H1 (cell line): ENCODE measurements around the gene GABRG3. TPM values are rescaled to one million over a fixed set of nuclear protein-coding genes. Genes with fewer than 3 reads are reported as not detected.

Experiments
- CTCF ChIA-PET: fragments of 300-600 bp; sonication (Branson Sonifier 250); formaldehyde crosslinking; loops from one replicate; lab custom pipeline; 2021; ENCODE audit not compliant: partially characterized antibody; lab: Charles Lee
- POLR2A ChIA-PET: fragments of 300-600 bp; sonication (Branson Sonifier 250); formaldehyde crosslinking; loops from one replicate; lab custom pipeline; 2021; ENCODE audit warnings: inconsistent platforms; ENCODE audit not compliant: partially characterized antibody; lab: Charles Lee
- DNase-seq, 2 experiments: peaks; one replicate each; pipeline versions ENCODE4 v3.0.0 to v3.0.0-alpha.2; 2010 to 2022; ENCODE audit warnings: low spot score in 2 of 2, low read depth in 1 of 2, mixed read lengths in 1 of 2
- FAIRE-seq: peaks from 2 replicates; lab custom pipeline; 2011; peaks lifted over from hg19 to GRCh38; lab: Jason Lieb, UNC
- H2AFZ ChIP-seq: 2 replicates; pipeline ENCODE4 v1.8.1; 2012; ENCODE audit warnings: low read length, inconsistent platforms
- H2AK5ac ChIP-seq: 2 replicates; pipeline ENCODE4 v1.6.1; 2013; ENCODE audit warnings: low read depth, low read length
- H2BK120ac ChIP-seq: replicated peaks from 2 replicates; pipeline ENCODE3; 2013; ENCODE audit warnings: low read depth, low read length, inconsistent platforms
- H2BK12ac ChIP-seq: 2 replicates; pipeline ENCODE4 v1.6.1; 2013; ENCODE audit warnings: low read depth, low read length
- H2BK15ac ChIP-seq: 2 replicates; pipeline ENCODE4 v1.6.1; 2013; ENCODE audit warnings: low read length
- H2BK20ac ChIP-seq: 2 replicates; pipeline ENCODE4 v1.6.1; 2013; ENCODE audit warnings: low read length
- H2BK5ac ChIP-seq: 2 replicates; pipeline ENCODE4 v1.6.1; 2013; ENCODE audit warnings: low read depth, low read length
- H3K14ac ChIP-seq: 2 replicates; pipeline ENCODE4 v1.6.1; 2013; ENCODE audit warnings: inconsistent platforms; ENCODE audit not compliant: insufficient read length
- H3K18ac ChIP-seq: 2 replicates; pipeline ENCODE4 v1.6.1; 2013; ENCODE audit warnings: low read length; ENCODE audit errors: extremely low read depth
- H3K23ac ChIP-seq: 2 replicates; pipeline ENCODE4 v1.6.1; 2013; ENCODE audit warnings: inconsistent platforms; ENCODE audit not compliant: insufficient read length
- H3K23me2 ChIP-seq: 2 replicates; pipeline ENCODE4 v1.6.1; 2013; ENCODE audit warnings: low read depth, low read length
- H3K27ac ChIP-seq: 2 replicates; pipeline ENCODE4 v1.6.1; 2011; ENCODE audit warnings: low read depth, low read length, inconsistent platforms
- H3K27me3 ChIP-seq, 4 experiments: replicated peaks in 1 of 4; 1 replicate in 1 of 4; 2 replicates in 3 of 4; pipeline versions ENCODE4 v1.6.1 to v1.8.1; 2011 to 2013; ENCODE audit warnings: low read length in 3 of 4, mild to moderate bottlenecking in 3 of 4, inconsistent platforms in 2 of 4, mixed read lengths in 2 of 4, moderate library complexity in 1 of 4; ENCODE audit not compliant: control insufficient read depth in 3 of 4, insufficient read depth in 3 of 4; ENCODE audit errors: extremely low read depth in 1 of 4
- H3K36me3 ChIP-seq, 4 experiments: 2 replicates each; pipeline versions ENCODE4 v1.6.1 to v1.8.1; 2011 to 2013; ENCODE audit warnings: mild to moderate bottlenecking in 4 of 4, low read length in 3 of 4, moderate library complexity in 2 of 4, control low read depth in 1 of 4, inconsistent platforms in 1 of 4; ENCODE audit not compliant: insufficient read depth in 4 of 4, control insufficient read depth in 2 of 4
- H3K4ac ChIP-seq: replicated peaks from 2 replicates; pipeline ENCODE3; 2013; ENCODE audit warnings: low read length, low read depth, mixed read lengths, inconsistent platforms; ENCODE audit not compliant: insufficient read length
- H3K4me1 ChIP-seq, 4 experiments: replicated peaks in 1 of 4; 1 replicate in 1 of 4; 2 replicates in 3 of 4; pipeline versions ENCODE4 v1.6.1 to v1.8.1; 2011 to 2013; ENCODE audit warnings: low read length in 3 of 4, inconsistent platforms in 2 of 4, mixed read lengths in 1 of 4; ENCODE audit not compliant: insufficient read depth in 4 of 4, control insufficient read depth in 3 of 4
- H3K4me2 ChIP-seq, 2 experiments: 2 replicates each; pipeline versions ENCODE4 v1.6.1 to v1.8.1; 2011 to 2013; ENCODE audit warnings: low read depth in 2 of 2, low read length in 2 of 2, control low read depth in 1 of 2, inconsistent platforms in 1 of 2, mild to moderate bottlenecking in 1 of 2; ENCODE audit not compliant: insufficient read depth in 1 of 2
- H3K4me3 ChIP-seq, 4 experiments: fragments of 200-600, 300-600 bp in 1 of 4; sonication (generic), shearing (Covaris generic), sonication (Bioruptor Twin) in 1 of 4; 2 replicates each; pipeline versions ENCODE4 v1.5.1 to v1.8.1; 2011 to 2016; ENCODE audit warnings: low read length in 4 of 4, low read depth in 3 of 4, control low read depth in 2 of 4, inconsistent platforms in 2 of 4, mild to moderate bottlenecking in 2 of 4, mixed read lengths in 1 of 4, moderate library complexity in 1 of 4; ENCODE audit not compliant: insufficient read depth in 2 of 4; ENCODE audit errors: extremely low read depth in 1 of 4
- H3K56ac ChIP-seq: replicated peaks from 2 replicates; pipeline ENCODE3; 2013; ENCODE audit warnings: low read depth, mild to moderate bottlenecking, mixed read lengths, low read length, inconsistent platforms; ENCODE audit not compliant: insufficient read length
- H3K79me1 ChIP-seq: 2 replicates; pipeline ENCODE4 v1.6.1; 2013; ENCODE audit warnings: low read depth, low read length, control low read depth
- H3K79me2 ChIP-seq, 2 experiments: 2 replicates each; pipeline versions ENCODE4 v1.6.1 to v1.8.1; 2012 to 2013; ENCODE audit warnings: low read length in 2 of 2, mild to moderate bottlenecking in 2 of 2, inconsistent platforms in 1 of 2; ENCODE audit not compliant: insufficient read depth in 2 of 2, control insufficient read depth in 1 of 2
- H3K9ac ChIP-seq, 4 experiments: replicated peaks in 1 of 4; 1 replicate in 1 of 4; 2 replicates in 3 of 4; pipeline versions ENCODE4 v1.6.1 to v1.8.1; 2011 to 2013; ENCODE audit warnings: low read depth in 3 of 4, low read length in 3 of 4, control low read depth in 2 of 4, mild to moderate bottlenecking in 2 of 4, moderate library complexity in 2 of 4, inconsistent platforms in 1 of 4; ENCODE audit errors: extremely low read depth in 1 of 4
- H3K9me3 ChIP-seq, 2 experiments: 2 replicates each; pipeline versions ENCODE4 v1.6.1 to v1.8.1; 2012 to 2013; ENCODE audit warnings: mild to moderate bottlenecking in 2 of 2, moderate library complexity in 2 of 2, control low read depth in 1 of 2, inconsistent platforms in 1 of 2, low read depth in 1 of 2, low read length in 1 of 2, mixed read lengths in 1 of 2; ENCODE audit not compliant: insufficient read depth in 2 of 2
- H4K20me1 ChIP-seq, 2 experiments: replicated peaks in 1 of 2; 2 replicates each; pipeline versions ENCODE3 to v1.8.1; 2011 to 2013; ENCODE audit warnings: inconsistent platforms in 2 of 2, low read length in 2 of 2, mild to moderate bottlenecking in 1 of 2; ENCODE audit not compliant: insufficient read depth in 2 of 2, control insufficient read depth in 1 of 2
- H4K5ac ChIP-seq: 2 replicates; pipeline ENCODE4 v1.6.1; 2013; ENCODE audit warnings: low read length, low read depth, mixed read lengths, inconsistent platforms; ENCODE audit not compliant: insufficient read length
- H4K8ac ChIP-seq: 2 replicates; pipeline ENCODE4 v1.8.0; 2013; ENCODE audit warnings: mild to moderate bottlenecking, moderate library complexity, low read length, inconsistent platforms; ENCODE audit not compliant: insufficient read depth; ENCODE audit errors: extremely low read depth
- H4K91ac ChIP-seq: replicated peaks from 2 replicates; pipeline ENCODE3; 2013; ENCODE audit warnings: low read length, mixed read lengths, inconsistent platforms; ENCODE audit not compliant: insufficient read length
- TAF7 ChIP-seq: optimal IDR thresholded peaks from 2 replicates; pipeline ENCODE3; 2011; ENCODE audit warnings: low read depth, mild to moderate bottlenecking, inconsistent platforms, low read length, moderate library complexity, borderline replicate concordance
- WGBS, 2 experiments: shearing (Covaris generic) in 1 of 2; methylation state at CpG; one replicate each; pipeline versions ENCODE4 v1.1.6 to v1.1.7; 2013 to 2015; ENCODE audit warnings: low lambda C conversion rate in 2 of 2, mixed read lengths in 2 of 2, inconsistent platforms in 1 of 2, low coverage in 1 of 2, missing lambda C conversion rate in 1 of 2; ENCODE audit not compliant: insufficient replicate concordance in 2 of 2, insufficient coverage in 1 of 2, insufficient read length in 1 of 2; ENCODE audit errors: extremely low coverage in 1 of 2, missing lambda C conversion rate in 1 of 2; 5-methylcytosine and 5-hydroxymethylcytosine counted together
- polyA plus RNA-seq, 7 experiments: library from polyadenylated mRNA; depleted of rRNA in 3 of 7; stranded (reverse) in 5 of 7; unstranded in 2 of 7; fragments of >200 nt in 5 of 7; fragments of 200-250 nt in 2 of 7; gene quantifications; 1 replicate in 5 of 7; 2 replicates in 1 of 7; 4 replicates in 1 of 7; pipeline versions ENCODE4 v1.2.1 to v1.2.3, GENCODE V29; 2011 to 2013; ENCODE audit warnings: missing spikeins in 2 of 7, mixed read lengths in 2 of 7
- total RNA-seq: library from RNA; stranded (reverse); fragmentation: NEBNext Ultra II Directional; extraction: Animal tissue kit (Norgen Biotek cat#: 25700); gene quantifications from 2 replicates; pipeline ENCODE4 v1.2.1, GENCODE V29; 2021

The GABRG3 gene
- total and polyA plus RNA-seq, 2 of the 8 experiments (the other 6 are each of a cell fraction or from before 2014, with no cell fraction given) = 0.17 to 0.80 TPM

DNA sequence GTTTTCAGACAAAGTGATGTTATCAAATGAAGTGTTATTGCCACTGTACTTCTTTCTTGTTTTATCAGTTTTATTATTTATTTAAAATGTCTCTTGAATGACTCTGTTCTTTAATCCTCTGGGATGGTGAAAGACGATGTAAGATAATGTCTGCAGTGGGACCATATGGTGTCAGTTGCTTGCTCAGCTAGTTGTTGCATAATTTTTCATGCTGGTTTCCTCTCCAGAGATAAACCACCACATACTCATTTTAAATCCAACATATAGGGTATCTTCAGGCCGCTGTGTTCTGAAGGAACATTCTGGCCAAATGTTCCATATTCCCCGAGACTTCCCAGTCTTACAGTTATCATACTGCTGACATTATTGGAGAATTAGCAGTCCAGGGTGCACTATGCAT is 75.9 kb downstream of the GABRG3 start:
- Histone ChIP-seq H4K8ac (no peak overlapping the region), H3K27me3 (no peaks in the 10 kb centered on the region), H3K4me3 (no peak overlapping the region), H3K23ac (no peak overlapping the region), H3K4me2 (no peak overlapping the region), H4K91ac (no peak overlapping the region), H2AFZ (no peak overlapping the region), H3K14ac (no peak overlapping the region), H4K5ac (no peak overlapping the region), H2BK20ac (no peak overlapping the region), H2BK120ac (no peak overlapping the region), H2BK12ac (no peak overlapping the region), H3K79me1 (no peaks in the 10 kb centered on the region), H3K4ac (no peak overlapping the region), H3K23me2 (no peaks in the 10 kb centered on the region), H4K20me1 (no peaks in the 10 kb centered on the region), H3K27ac (no peak overlapping the region), H2AK5ac (no peak overlapping the region), H2BK5ac (no peak overlapping the region), H2BK15ac (no peak overlapping the region), H3K79me2 (no peaks in the 10 kb centered on the region), H3K56ac (no peak overlapping the region), H3K36me3 (no peaks in the 10 kb centered on the region), H3K9ac (no peak overlapping the region), H3K4me1 (no peaks in the 10 kb centered on the region), H3K18ac (no peak overlapping the region), H3K9me3 (0 out of 4 replicates have a peak, but pooled peaks cover 0 to 4% of the 10 kb centered on the region in 2 experiments)
- FAIRE-seq = no peak
- no peak for TF ChIP-seq TAF7
- DNase-seq = no peak
- CTCF ChIA-PET = interaction anchor here (1.4 to 1.7 kb wide), 3 partner anchors 12 to 212 kb away, joined by 3 to 5 read pairs (median 3); no protein-coding TSS in a partner anchor
- POLR2A ChIA-PET = no interaction called here
- 89% methylated on average over 3 of the region's 3 CpGs; no CpG with 5 or more reads in 1 of the 2 experiments for WGBS, 2 experiments
